Measurements from ENCODE around the gene METAP1D.
"Not testable (repeated sequence)": the region's sequence is repeated elsewhere in the genome, so short reads cannot be mapped to it uniquely, and the experiment has no call there.

METAP1D gene

GRCh38 chr2:171999604-172000469 lies at the start of gene METAP1D:
Gene METAP1D (plus strand): TSS chr2:171999953. CDS start chr2:171999970, 17 bp downstream.
- DNase-seq = peak; percentile 83

GRCh38 chr2:171952276-171952675 lies 47.5 kb upstream of the METAP1D start:
- no peak for DNase-seq

DNA sequence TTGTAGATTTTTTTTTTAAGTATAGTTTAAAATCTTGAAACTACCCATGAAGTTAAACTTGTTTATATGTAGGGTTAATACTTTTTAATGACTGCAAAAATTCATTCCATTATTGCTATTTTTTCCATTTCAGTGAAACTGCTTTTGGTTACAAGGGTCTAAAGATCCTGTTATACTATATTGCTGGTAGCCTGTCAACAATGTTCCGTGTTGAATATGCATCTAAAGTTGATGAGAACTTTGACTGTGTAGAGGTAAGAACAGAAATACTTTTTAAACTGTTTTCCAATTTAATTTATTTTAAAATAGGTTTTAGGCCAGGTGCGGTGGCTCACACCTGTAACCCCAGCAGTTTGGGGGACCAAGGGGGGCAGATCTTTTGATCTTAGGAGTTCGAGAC lies 47.0 kb upstream of the METAP1D start:
- no peak for DNase-seq

DNA sequence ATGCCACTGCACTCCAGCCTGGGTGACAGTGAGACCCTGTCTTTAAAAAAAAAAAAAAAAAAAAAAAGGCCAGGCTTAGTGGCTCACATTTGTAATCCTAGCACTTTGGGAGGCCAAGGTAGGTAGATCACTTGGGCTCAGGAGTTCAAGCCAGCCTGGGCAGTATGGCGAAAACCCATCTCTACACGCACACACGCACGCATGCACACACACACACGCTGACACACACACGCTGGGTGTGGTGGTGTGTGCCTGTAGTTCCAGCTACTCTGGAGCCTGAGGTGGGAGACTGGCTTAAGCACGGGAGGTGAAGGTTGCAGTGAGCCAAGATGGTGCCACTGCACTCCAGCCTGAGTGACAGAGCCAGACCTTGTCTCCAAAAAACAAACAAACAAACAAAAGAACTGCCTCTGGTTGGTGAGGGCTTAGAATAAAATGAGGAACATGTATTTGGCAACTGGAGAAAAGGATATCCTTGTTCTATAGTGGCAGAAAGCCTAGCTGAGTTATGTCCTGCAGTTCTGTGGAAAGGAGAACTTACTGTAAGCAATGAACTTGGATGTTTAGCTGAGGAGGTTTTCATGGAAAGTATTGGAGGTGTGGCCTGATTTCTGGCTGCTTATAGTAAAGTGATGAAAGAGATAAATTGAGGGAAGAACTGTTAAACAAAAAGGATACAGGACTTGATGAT lies 43.5 kb upstream of the METAP1D start:
- DNase-seq = no peak

GRCh38 chr2:171957061-171957460 lies 42.7 kb upstream of the METAP1D start:
- no peak for DNase-seq

- no peak for DNase-seq
Measured at GRCh38 chr2:171958475-171958874, 41.3 kb upstream of the METAP1D start.

- DNase-seq = no peak
Measured at GRCh38 chr2:171959998-171960397, 39.8 kb upstream of the METAP1D start.

DNA sequence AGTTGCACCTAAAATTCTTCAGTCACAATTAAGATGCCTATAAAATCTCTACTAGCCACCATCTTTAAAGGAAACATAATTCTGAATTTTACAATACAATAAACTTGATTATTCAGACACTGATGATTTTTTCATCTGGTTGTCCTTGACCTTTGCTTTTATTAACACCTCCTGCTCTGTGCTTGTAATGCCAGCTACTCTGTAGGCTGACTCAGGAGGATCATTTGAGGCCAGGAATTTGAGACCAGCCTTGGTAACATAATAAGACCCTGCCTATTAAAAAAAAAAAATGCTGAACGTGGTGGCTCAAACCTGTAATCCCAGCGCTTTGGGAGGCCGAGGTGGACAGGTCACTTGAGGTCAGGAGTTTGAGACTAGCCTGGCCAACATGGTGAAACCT lies 39.2 kb upstream of the METAP1D start:
- DNase-seq = no peak

DNA sequence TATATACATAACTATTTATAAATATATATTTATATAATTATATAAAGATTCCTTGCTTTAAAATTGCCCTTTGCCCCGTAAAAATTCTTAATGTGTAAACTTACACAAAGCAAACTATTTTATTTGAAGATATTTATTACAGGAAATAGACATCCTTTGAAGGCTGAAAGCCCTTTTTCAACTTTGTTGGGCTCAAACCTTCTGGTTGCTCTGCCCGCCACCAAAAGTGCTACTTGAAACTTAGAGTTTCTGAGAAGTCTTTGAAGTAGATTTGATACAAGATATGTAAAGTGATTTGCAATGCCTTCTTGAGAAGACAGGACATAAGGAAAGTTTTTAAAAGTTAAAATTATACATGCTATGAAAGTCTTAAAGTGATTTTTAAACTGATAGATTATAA lies 36.6 kb upstream of the METAP1D start:
- DNase-seq = no peak

GRCh38 chr2:171964308-171964707 lies 35.4 kb upstream of the METAP1D start:
- DNase-seq = no peak

DNA sequence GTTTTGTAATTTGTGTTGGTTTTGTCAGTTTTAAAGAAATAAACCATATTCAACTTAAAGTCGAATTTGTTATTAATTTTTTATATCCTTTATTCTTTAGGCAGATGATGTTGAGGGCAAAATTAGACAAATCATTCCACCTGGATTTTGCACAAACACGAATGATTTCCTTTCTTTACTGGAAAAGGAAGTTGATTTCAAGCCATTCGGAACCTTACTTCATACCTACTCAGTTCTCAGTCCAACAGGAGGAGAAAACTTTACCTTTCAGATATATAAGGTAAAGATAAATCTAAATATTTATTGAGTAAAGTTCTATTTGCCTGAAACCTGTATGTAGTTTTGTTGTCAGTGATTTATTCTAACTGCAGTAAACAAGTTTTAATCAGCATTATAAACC lies 34.5 kb upstream of the METAP1D start:
- no peak for DNase-seq

DNA sequence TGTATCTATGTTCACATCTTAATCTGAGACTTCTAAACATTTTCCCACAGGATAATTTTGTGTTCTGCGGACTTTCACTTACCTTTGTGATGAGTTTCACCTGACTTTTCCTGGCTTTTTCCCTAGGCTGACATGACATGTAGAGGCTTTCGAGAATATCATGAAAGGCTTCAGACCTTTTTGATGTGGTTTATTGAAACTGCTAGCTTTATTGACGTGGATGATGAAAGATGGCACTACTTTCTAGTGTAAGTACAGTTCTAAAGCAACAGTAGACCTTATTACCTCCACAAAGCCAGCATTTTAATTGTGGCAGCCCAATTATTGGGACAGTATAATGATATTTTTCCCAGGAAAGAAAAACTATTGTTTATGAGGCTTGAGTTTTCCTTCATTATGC lies 34.1 kb upstream of the METAP1D start:
- DNase-seq = no peak

DNA sequence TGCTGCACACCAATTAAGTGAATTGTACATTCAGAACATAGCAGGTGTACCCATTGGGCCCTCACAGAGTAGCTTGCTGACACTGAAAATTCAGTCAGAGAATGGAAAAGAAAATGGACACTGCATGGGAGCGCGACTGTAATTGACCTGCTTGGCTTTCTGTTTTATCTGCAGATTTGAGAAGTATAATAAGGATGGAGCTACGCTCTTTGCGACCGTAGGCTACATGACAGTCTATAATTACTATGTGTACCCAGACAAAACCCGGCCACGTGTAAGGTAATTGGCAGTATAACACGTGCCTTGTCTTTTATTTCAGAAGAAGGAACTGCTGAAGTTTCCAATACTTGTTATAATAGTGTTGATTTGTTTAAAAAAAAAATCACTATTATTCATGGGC lies 33.5 kb upstream of the METAP1D start:
- no peak for DNase-seq

DNA sequence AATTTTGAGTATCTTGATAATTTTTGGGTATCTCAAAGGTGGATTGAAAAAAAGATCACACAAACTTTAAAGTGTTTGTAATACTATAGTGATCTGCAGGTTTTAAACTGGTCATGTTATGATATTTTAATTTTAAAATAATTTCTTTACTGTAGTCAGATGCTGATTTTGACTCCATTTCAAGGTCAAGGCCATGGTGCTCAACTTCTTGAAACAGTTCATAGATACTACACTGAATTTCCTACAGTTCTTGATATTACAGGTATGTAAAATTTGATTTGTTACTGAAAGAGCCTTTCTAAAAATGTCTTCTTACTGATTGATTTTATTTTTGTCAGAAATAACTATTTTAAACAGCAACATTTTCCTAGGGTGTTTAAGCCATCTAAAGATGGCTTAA lies 33.1 kb upstream of the METAP1D start:
- DNase-seq = no peak

DNA sequence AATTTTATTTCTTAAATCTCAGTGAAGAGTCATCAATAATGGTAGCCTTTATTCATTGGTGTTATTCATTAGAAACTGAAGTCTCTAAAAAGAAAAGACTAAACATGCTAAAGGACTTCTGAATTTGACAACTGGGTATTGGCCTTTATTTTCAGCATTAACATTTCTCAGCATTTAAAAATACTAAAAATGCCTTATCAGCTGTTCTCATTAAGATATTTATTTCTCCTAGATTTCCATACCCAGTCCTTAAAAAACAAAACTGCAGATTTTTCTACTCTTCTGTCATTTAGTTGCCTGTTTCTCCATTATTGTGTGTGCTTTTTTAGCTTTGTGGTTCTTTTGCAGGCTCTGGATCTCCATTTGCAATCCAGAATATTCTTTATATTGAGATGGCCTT lies 31.2 kb upstream of the METAP1D start:
- no peak for DNase-seq

DNA sequence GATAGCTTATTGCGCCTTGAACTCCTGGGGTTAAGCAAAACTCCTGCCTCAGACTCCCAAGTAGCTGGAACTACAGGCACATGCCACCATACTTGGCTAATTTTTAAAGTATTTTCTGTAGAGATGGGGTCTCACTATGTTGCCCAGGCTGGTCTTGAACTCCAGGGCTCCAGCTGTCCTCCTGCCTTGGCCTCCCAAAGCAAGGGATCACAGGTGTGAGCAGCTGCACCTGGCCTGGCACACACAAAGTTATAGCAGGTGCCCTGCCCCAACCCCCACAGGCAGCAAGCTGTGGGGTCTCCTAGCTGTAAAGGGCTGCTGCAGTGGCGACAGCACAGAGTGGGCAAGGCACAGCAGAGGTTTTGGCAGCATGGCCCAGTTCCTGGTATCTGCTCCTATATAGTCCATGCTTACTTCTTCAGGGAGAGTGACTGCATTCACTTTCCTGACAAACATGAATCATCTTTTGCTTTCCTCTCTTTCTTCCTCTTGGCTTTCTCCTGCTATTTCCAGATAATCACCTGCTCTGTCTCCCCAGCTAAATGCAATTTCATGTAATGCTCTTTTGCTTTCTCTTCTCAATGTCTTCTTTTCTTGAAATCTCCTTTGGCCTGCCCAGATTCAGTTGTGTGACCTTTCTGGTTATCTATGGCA lies 27.3 kb upstream of the METAP1D start:
- no peak for DNase-seq

DNA sequence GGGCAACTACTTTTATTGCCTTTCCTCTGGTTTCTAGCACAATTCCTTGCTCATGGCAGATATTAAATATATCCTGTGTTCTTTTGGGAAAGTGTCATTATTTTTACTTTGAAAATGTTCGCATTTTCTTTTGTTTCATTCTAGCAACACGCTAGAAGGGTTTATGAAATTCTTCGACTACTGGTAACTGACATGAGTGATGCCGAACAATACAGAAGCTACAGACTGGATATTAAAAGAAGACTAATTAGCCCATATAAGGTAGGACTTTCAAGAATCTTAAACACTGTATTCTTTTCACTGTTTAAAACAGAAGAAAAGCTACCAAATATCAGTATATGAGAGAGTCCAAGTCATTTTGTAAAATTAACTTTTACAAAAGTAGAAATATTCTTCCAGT lies 20.6 kb upstream of the METAP1D start:
- DNase-seq = no peak

GRCh38 chr2:171983924-171984323 lies 15.8 kb upstream of the METAP1D start:
- DNase-seq = not testable (repeated sequence)

- no peak for DNase-seq
Measured at GRCh38 chr2:171985076-171985475, 14.7 kb upstream of the METAP1D start.

- DNase-seq = no peak
Measured at GRCh38 chr2:171986778-171987177, 13.0 kb upstream of the METAP1D start.

DNA sequence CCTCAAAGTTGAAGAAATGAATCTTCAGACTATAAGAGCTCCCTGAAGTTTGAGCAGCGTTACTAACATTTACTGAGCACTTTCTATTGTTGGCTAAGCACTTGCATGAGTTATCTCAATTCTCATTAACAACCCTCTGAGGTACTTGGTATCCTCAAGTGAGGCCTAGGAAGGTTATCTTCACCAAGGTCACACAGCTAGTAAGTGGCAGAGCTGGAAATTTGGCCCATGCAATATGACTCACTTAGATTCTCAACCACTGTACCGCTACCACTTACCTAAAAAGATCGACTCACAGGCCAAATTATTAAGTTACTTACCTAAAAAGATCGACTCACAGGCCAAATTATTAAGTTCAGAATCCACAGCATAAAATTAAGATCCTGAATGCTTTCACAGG lies 8.7 kb upstream of the METAP1D start:
- DNase-seq = no peak

DNA sequence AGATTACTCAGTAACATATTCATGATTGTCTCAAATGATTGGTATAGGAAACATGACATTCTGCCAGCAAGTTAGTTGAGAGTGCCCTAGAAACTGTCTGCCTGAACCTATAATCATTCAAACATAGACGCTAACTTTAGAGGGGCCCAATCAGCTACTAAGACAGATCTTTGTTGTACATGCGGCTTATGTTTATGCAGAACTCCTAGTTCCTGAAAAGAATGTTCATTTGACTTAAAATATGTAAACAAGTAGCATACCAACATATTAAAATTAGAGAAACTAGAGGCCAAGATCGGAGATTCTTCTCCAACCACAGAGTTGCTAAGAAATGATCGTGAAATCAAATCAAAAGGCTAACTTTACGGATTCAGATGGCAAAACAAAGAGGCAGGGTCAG lies 4.2 kb upstream of the METAP1D start:
- no peak for DNase-seq

DNA sequence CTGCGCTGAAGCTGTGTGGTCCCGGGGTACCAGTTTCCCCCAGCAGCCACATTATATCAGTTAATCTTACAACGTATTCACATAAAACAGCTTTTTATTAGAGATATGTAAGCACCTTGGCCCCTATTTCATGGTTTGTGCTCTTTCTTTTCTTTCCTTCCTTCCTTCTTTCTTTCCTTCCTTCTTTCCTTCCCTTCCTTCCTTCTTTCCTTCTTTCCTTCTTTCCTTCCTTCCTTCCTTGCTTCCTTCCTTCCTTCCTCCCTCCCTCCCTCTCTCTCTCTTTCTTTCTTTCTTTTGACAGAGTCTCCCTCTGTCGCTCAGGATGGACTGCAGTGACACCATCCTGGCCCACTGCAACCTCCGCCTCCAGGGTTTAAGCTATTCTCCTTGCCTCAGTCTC lies 3.7 kb upstream of the METAP1D start:
- DNase-seq = no peak

DNA sequence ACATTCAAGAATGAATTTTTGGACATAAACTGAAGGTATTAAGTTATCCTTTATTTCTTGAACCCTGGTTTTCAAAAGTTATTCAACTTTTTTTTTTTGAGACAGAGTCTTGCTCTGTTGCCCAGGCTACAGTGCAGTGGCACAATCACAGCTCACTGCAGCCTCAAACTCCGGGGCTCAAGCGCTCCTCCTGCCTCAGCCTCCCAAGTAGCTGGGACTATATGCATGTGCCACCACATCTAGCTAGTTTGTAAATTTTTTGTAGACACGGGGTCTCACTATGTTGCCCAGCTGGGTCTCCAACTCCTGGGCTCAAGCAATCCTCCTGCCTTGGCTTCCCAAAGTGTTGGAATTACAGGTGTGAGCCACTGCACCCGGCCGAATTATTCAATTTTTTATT lies 2.7 kb upstream of the METAP1D start:
- DNase-seq = not testable (repeated sequence)
